ENCODE measurements around the gene L3MBTL4.

DNA sequence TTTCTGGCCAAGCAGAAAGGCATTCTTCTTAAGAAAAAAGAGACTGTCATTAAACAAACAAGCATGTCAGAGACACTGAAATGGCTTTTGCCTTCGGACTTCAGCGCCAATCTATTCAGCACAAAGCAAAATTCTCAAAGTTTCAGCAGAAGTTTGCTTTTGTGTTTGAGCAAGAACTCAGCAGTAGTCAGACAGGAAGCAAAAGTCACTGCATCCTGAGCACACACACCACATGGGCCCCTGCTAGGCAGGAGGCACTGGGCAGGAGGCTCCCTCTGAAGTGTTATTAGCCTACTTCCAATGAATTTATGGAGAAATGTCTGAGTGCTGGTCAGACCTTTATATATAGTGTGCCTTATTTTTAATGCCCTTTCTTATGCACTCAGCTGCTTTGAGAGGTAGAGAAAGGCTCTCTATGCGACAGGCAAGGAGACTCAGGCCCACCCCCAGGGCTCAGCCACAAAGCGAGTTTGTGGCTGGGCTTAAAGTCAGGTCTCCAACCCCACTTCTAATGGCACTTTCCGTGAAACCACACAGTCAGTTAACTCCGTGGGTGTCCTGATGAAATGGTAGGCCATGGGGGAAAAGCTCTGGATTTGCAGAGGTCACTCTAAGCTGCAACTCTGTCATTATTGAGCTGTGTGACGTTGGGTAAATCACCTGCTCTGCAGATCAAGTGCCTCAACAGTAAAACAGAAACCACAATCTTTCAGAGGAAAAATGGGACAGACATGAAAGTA is 358.4 kb downstream of the L3MBTL4 start:
- TF ChIP-seq, protein P1, sequence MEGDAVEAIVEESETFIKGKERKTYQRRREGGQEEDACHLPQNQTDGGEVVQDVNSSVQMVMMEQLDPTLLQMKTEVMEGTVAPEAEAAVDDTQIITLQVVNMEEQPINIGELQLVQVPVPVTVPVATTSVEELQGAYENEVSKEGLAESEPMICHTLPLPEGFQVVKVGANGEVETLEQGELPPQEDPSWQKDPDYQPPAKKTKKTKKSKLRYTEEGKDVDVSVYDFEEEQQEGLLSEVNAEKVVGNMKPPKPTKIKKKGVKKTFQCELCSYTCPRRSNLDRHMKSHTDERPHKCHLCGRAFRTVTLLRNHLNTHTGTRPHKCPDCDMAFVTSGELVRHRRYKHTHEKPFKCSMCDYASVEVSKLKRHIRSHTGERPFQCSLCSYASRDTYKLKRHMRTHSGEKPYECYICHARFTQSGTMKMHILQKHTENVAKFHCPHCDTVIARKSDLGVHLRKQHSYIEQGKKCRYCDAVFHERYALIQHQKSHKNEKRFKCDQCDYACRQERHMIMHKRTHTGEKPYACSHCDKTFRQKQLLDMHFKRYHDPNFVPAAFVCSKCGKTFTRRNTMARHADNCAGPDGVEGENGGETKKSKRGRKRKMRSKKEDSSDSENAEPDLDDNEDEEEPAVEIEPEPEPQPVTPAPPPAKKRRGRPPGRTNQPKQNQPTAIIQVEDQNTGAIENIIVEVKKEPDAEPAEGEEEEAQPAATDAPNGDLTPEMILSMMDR (IDR thresholded peaks at IDR 0.05) = no peak
- TF ChIP-seq POLR2A (IDR thresholded peaks at IDR 0.05) = no peak

Data from upper lobe of left lung (tissue), 4 donors.